ENCODE data around the gene IFT22.

DNA sequence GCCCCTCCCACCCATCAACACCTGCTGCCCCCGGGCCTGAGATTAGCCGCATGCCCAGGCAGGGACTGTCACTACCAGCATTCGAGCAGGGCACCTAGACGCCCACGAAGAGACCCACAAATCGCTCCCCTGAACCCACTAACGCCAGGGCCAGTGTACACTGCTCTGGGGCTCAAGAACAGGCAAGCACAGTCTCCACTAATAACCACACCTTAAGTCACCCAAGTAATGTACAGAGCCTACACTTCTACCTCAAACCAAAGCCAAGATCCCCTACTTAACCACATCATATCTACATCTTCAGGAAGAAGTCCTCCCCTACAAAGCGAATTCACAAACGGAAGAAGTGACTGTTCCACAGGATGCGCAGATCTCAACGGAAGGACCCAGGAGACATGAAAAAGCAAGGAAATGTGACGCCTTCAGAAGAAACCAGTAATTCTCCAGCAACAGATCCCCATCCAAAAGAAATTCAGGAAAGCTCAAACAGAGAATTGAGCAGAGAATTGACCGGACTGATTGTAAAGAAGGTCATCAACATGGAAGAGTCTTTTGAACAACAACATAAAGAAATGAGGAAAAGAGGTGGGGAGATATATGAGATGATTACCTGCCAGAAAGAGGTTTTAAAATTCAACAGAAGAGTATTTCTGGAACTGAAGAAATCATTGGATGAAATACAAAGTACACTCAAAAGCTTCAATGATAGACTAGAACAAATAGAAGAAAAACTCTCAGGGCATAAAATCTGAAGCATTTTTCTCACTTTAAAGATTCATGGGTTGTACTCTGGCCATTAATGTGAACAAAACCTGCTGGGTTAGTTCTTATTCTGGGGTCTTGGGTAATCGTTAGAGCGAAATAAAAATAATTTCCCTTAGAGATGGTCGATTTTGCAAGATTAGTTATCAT is 20.9 kb downstream of the IFT22 start:
- TF ChIP-seq, protein P1, sequence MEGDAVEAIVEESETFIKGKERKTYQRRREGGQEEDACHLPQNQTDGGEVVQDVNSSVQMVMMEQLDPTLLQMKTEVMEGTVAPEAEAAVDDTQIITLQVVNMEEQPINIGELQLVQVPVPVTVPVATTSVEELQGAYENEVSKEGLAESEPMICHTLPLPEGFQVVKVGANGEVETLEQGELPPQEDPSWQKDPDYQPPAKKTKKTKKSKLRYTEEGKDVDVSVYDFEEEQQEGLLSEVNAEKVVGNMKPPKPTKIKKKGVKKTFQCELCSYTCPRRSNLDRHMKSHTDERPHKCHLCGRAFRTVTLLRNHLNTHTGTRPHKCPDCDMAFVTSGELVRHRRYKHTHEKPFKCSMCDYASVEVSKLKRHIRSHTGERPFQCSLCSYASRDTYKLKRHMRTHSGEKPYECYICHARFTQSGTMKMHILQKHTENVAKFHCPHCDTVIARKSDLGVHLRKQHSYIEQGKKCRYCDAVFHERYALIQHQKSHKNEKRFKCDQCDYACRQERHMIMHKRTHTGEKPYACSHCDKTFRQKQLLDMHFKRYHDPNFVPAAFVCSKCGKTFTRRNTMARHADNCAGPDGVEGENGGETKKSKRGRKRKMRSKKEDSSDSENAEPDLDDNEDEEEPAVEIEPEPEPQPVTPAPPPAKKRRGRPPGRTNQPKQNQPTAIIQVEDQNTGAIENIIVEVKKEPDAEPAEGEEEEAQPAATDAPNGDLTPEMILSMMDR (IDR thresholded peaks at IDR 0.05), result no peak
- TF ChIP-seq POLR2A (IDR thresholded peaks at IDR 0.05), result no peak

Measured in suprapubic skin (tissue), 3 donors.